Measurements from ENCODE around the gene ATL3.
"Not testable (repeated sequence)": the region's sequence is repeated elsewhere in the genome, so short reads cannot be mapped to it uniquely, and the experiment has no call there.

DNA sequence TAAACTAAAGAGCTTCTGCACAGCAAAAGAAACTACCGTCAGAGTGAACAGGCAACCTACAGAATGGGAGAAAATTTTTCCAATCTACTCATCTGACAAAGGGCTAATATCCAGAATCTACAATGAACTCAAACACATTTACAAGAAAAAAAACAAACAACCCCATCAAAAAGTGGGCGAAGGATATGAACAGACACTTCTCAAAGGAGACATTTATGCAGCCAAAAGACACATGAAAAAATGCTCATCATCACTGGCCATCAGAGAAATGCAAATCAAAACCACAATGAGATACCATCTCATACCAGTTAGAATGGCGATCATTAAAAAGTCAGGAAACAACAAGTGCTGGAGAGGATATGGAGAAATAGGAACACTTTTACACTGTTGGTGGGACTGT lies 92.3 kb downstream of the ATL3 start:
- TF ChIP-seq CTCF (IDR thresholded peaks at IDR 0.05); POLR2AphosphoS5 (IDR thresholded peaks at IDR 0.05; ENCODE audit: low read depth, low read length): not testable (repeated sequence)
